ENCODE results near the gene DPY19L1. TPM values are rescaled to one million over a fixed set of nuclear protein-coding genes. Genes with fewer than 3 reads are reported as not detected.
"Not testable (repeated sequence)": the region's sequence is repeated elsewhere in the genome, so short reads cannot be mapped to it uniquely, and the experiment has no call there.

DPY19L1 gene
- total RNA-seq, 1 donor from 2014 or later, result 190 TPM

GRCh38 chr7:35047912-35048305, 10.6 kb upstream of the DPY19L1 start:
- H3K4me3 ChIP-seq; H3K9me3 ChIP-seq; DNase-seq (ENCODE audit: low spot score in 2 of 2); intact Hi-C loops (cut with DNase I); H3K27ac ChIP-seq; H3K4me1 ChIP-seq; H3K27me3 ChIP-seq; H3K36me3 ChIP-seq: not testable (repeated sequence)

DNA sequence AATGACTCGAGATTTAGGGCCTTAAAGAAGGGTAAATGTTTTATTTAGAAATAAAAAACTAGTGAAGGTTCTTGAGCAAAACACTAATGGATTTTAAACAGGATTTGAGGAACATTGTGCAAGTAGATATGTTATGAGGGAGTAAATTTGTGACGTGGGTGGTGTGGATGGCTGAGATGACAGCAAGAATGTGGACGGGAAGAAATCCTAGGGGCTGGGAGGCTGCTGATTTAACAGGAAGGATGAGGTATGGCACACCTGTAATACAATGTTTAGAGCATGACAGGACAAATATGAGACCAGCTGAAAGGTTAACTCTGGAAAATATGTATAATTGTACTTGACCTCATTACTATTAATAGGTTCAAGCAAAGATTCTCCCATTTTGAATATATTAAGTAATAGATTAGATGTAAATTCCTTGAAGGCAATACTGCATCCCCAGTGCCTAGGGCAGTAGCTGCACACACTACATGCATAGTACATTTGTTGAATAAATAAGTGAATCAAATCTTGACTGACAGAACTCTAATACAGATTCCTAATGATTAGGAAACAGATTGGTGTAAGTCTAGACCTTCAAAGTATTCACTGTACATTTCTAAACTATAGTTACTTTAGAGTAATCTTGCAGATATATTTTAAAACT, 10.1 kb upstream of the DPY19L1 start:
- intact Hi-C loops (cut with DNase I); H3K27me3 ChIP-seq: not testable (repeated sequence)

GRCh38 chr7:35043301-35043700, 6.0 kb upstream of the DPY19L1 start:
- intact Hi-C loops (cut with DNase I); H3K27me3 ChIP-seq; H3K27ac ChIP-seq; H3K4me1 ChIP-seq; H3K4me3 ChIP-seq; H3K36me3 ChIP-seq; H3K9me3 ChIP-seq; DNase-seq (ENCODE audit: low spot score in 2 of 2): not testable (repeated sequence)

More for the DNA sequence above, 10.1 kb upstream of the DPY19L1 start:
- not testable (repeated sequence) for H3K9me3 ChIP-seq; H3K36me3 ChIP-seq; DNase-seq (ENCODE audit: low spot score in 2 of 2); H3K4me3 ChIP-seq; H3K27ac ChIP-seq; H3K4me1 ChIP-seq

DNA sequence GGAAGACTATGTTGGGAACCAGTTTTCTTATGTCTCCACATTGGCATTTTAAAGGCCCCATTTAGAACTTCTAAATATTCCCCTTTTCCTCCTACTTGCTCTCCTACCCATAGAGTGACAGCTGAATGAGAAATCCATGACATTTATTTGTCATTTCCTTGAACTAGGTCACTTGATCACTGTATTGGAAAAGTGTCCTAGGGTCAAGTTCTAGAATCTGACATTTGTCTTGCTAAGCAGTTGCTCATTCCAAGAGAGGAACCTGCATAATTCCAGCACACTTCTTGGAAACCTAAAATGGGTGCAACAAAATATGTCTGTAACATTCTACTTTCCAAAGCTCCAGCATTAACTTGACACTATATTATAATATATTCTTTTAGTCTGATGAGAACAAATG, 3.6 kb upstream of the DPY19L1 start:
- Histone ChIP-seq H3K27ac (no peak overlapping the region), H3K4me1 (no peaks in the 10 kb centered on the region), H3K36me3 (no peaks in the 10 kb centered on the region), H3K27me3 (no peaks in the 10 kb centered on the region), H3K9me3 (no peaks in the 10 kb centered on the region), H3K4me3 (no peak overlapping the region)
- no peak for DNase-seq (ENCODE audit: low spot score in 2 of 2)
- TF ChIP-seq CTCF (IDR thresholded peaks at IDR 0.05), result no peak
- intact Hi-C loops (cut with DNase I), result no loop called here

DNA sequence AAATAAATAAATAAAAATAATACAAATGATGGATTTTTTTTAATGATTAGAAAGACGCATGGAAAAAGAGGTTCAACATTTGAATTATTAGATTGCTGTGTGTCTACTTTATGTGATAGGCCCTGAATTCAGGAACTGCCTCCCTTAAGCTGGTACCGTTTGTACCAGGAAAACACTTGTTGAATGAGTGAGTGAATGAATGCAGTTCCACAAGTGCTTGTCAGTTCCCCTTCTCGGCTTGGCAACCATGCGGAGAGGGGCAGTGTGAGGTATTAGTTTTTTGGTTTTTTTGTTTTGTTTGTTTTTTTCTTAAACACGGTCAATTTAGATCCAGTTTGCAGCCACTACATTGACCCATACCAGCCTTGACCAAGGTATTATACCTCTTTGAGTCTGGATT, 2.1 kb upstream of the DPY19L1 start:
- H3K9me3 ChIP-seq, result no peaks in the 10 kb centered on the region
- no peak for DNase-seq (ENCODE audit: low spot score in 2 of 2)
- intact Hi-C loops (cut with DNase I), result loop anchor here (5.0 to 10.0 kb wide), 5 partner anchors 658 to 1912 kb away; partner anchors contain the start of genes ANLN, BBS9 and HERPUD2

GRCh38 chr7:35038354-35038753, 1.1 kb upstream of the DPY19L1 start:
- H3K27me3 ChIP-seq, result no peaks in the 10 kb centered on the region
- peak overlapping the region; percentile 64 to 78 for H3K4me3 ChIP-seq
- no peaks in the 10 kb centered on the region for H3K36me3 ChIP-seq
- TF ChIP-seq CTCF (IDR thresholded peaks at IDR 0.05), result no peak
- peak overlapping the region; percentile 76 to 92 for H3K27ac ChIP-seq
- intact Hi-C loops (cut with DNase I), result loop anchor here (5.0 to 10.0 kb wide), 5 partner anchors 659 to 1911 kb away; partner anchors contain the start of genes ANLN, BBS9 and HERPUD2
- DNase-seq (ENCODE audit: low spot score in 2 of 2), result no peak
- H3K4me1 ChIP-seq, result peaks cover 0 to 5% of the 10 kb centered on the region in 2 donors
- H3K9me3 ChIP-seq, result no peaks in the 10 kb centered on the region

More for the DNA sequence above, 2.1 kb upstream of the DPY19L1 start:
- peaks cover 0 to 5% of the 10 kb centered on the region in 2 donors for H3K4me1 ChIP-seq
- no peak overlapping the region for H3K27ac ChIP-seq
- no peaks in the 10 kb centered on the region for H3K27me3 ChIP-seq
- H3K4me3 ChIP-seq, result no peak overlapping the region
- TF ChIP-seq CTCF (IDR thresholded peaks at IDR 0.05), result no peak
- H3K36me3 ChIP-seq, result no peaks in the 10 kb centered on the region

- intact Hi-C loops (cut with DNase I), result loop anchor here (5.0 to 10.0 kb wide), 5 partner anchors 660 to 1910 kb away; partner anchors contain the start of genes ANLN, BBS9 and HERPUD2
- H3K27ac ChIP-seq, result peak overlapping the region; percentile 76 to 93
- no peaks in the 10 kb centered on the region for H3K36me3 ChIP-seq
- peaks cover 0 to 5% of the 10 kb centered on the region in 2 donors for H3K4me1 ChIP-seq
- no peaks in the 10 kb centered on the region for H3K27me3 ChIP-seq
- H3K9me3 ChIP-seq, result no peaks in the 10 kb centered on the region
- DNase-seq (ENCODE audit: low spot score in 2 of 2), result peak; percentile 79 to 97
- TF ChIP-seq CTCF (IDR thresholded peaks at IDR 0.05), result peak; percentile 79 to 95 (median 92)
- peak overlapping the region; percentile 64 to 78 for H3K4me3 ChIP-seq
These were observed 449 bp upstream of the DPY19L1 start for GRCh38 chr7:35037526-35038341.
